H1 (cell line): ENCODE data around the gene MAPK8. TPM values are rescaled to one million over a fixed set of nuclear protein-coding genes. Genes with fewer than 3 reads are reported as not detected.

Experiments used
- CTCF ChIA-PET: fragments of 300-600 bp; sonication (Branson Sonifier 250); formaldehyde crosslinking; loops from one replicate; lab custom pipeline; 2021; ENCODE audit not compliant: partially characterized antibody; lab: Charles Lee
- POLR2A ChIA-PET: fragments of 300-600 bp; sonication (Branson Sonifier 250); formaldehyde crosslinking; loops from one replicate; lab custom pipeline; 2021; ENCODE audit warnings: inconsistent platforms; ENCODE audit not compliant: partially characterized antibody; lab: Charles Lee
- DNase-seq, 2 experiments: peaks; one replicate each; pipeline versions ENCODE4 v3.0.0 to v3.0.0-alpha.2; 2010 to 2022; ENCODE audit warnings: low spot score in 2 of 2, low read depth in 1 of 2, mixed read lengths in 1 of 2
- FAIRE-seq: peaks from 2 replicates; lab custom pipeline; 2011; peaks lifted over from hg19 to GRCh38; lab: Jason Lieb, UNC
- H2AFZ ChIP-seq: 2 replicates; pipeline ENCODE4 v1.8.1; 2012; ENCODE audit warnings: low read length, inconsistent platforms
- H2AK5ac ChIP-seq: 2 replicates; pipeline ENCODE4 v1.6.1; 2013; ENCODE audit warnings: low read depth, low read length
- H2BK120ac ChIP-seq: replicated peaks from 2 replicates; pipeline ENCODE3; 2013; ENCODE audit warnings: low read depth, low read length, inconsistent platforms
- H2BK12ac ChIP-seq: 2 replicates; pipeline ENCODE4 v1.6.1; 2013; ENCODE audit warnings: low read depth, low read length
- H2BK15ac ChIP-seq: 2 replicates; pipeline ENCODE4 v1.6.1; 2013; ENCODE audit warnings: low read length
- H2BK20ac ChIP-seq: 2 replicates; pipeline ENCODE4 v1.6.1; 2013; ENCODE audit warnings: low read length
- H2BK5ac ChIP-seq: 2 replicates; pipeline ENCODE4 v1.6.1; 2013; ENCODE audit warnings: low read depth, low read length
- H3K14ac ChIP-seq: 2 replicates; pipeline ENCODE4 v1.6.1; 2013; ENCODE audit warnings: inconsistent platforms; ENCODE audit not compliant: insufficient read length
- H3K18ac ChIP-seq: 2 replicates; pipeline ENCODE4 v1.6.1; 2013; ENCODE audit warnings: low read length; ENCODE audit errors: extremely low read depth
- H3K23ac ChIP-seq: 2 replicates; pipeline ENCODE4 v1.6.1; 2013; ENCODE audit warnings: inconsistent platforms; ENCODE audit not compliant: insufficient read length
- H3K23me2 ChIP-seq: 2 replicates; pipeline ENCODE4 v1.6.1; 2013; ENCODE audit warnings: low read depth, low read length
- H3K27ac ChIP-seq: 2 replicates; pipeline ENCODE4 v1.6.1; 2011; ENCODE audit warnings: low read depth, low read length, inconsistent platforms
- H3K27me3 ChIP-seq, 4 experiments: replicated peaks in 1 of 4; 1 replicate in 1 of 4; 2 replicates in 3 of 4; pipeline versions ENCODE4 v1.6.1 to v1.8.1; 2011 to 2013; ENCODE audit warnings: low read length in 3 of 4, mild to moderate bottlenecking in 3 of 4, inconsistent platforms in 2 of 4, mixed read lengths in 2 of 4, moderate library complexity in 1 of 4; ENCODE audit not compliant: control insufficient read depth in 3 of 4, insufficient read depth in 3 of 4; ENCODE audit errors: extremely low read depth in 1 of 4
- H3K36me3 ChIP-seq, 4 experiments: 2 replicates each; pipeline versions ENCODE4 v1.6.1 to v1.8.1; 2011 to 2013; ENCODE audit warnings: mild to moderate bottlenecking in 4 of 4, low read length in 3 of 4, moderate library complexity in 2 of 4, control low read depth in 1 of 4, inconsistent platforms in 1 of 4; ENCODE audit not compliant: insufficient read depth in 4 of 4, control insufficient read depth in 2 of 4
- H3K4ac ChIP-seq: replicated peaks from 2 replicates; pipeline ENCODE3; 2013; ENCODE audit warnings: low read length, low read depth, mixed read lengths, inconsistent platforms; ENCODE audit not compliant: insufficient read length
- H3K4me1 ChIP-seq, 4 experiments: replicated peaks in 1 of 4; 1 replicate in 1 of 4; 2 replicates in 3 of 4; pipeline versions ENCODE4 v1.6.1 to v1.8.1; 2011 to 2013; ENCODE audit warnings: low read length in 3 of 4, inconsistent platforms in 2 of 4, mixed read lengths in 1 of 4; ENCODE audit not compliant: insufficient read depth in 4 of 4, control insufficient read depth in 3 of 4
- H3K4me2 ChIP-seq, 2 experiments: 2 replicates each; pipeline versions ENCODE4 v1.6.1 to v1.8.1; 2011 to 2013; ENCODE audit warnings: low read depth in 2 of 2, low read length in 2 of 2, control low read depth in 1 of 2, inconsistent platforms in 1 of 2, mild to moderate bottlenecking in 1 of 2; ENCODE audit not compliant: insufficient read depth in 1 of 2
- H3K4me3 ChIP-seq, 4 experiments: fragments of 200-600, 300-600 bp in 1 of 4; sonication (generic), shearing (Covaris generic), sonication (Bioruptor Twin) in 1 of 4; 2 replicates each; pipeline versions ENCODE4 v1.5.1 to v1.8.1; 2011 to 2016; ENCODE audit warnings: low read length in 4 of 4, low read depth in 3 of 4, control low read depth in 2 of 4, inconsistent platforms in 2 of 4, mild to moderate bottlenecking in 2 of 4, mixed read lengths in 1 of 4, moderate library complexity in 1 of 4; ENCODE audit not compliant: insufficient read depth in 2 of 4; ENCODE audit errors: extremely low read depth in 1 of 4
- H3K56ac ChIP-seq: replicated peaks from 2 replicates; pipeline ENCODE3; 2013; ENCODE audit warnings: low read depth, mild to moderate bottlenecking, mixed read lengths, low read length, inconsistent platforms; ENCODE audit not compliant: insufficient read length
- H3K79me1 ChIP-seq: 2 replicates; pipeline ENCODE4 v1.6.1; 2013; ENCODE audit warnings: low read depth, low read length, control low read depth
- H3K79me2 ChIP-seq, 2 experiments: 2 replicates each; pipeline versions ENCODE4 v1.6.1 to v1.8.1; 2012 to 2013; ENCODE audit warnings: low read length in 2 of 2, mild to moderate bottlenecking in 2 of 2, inconsistent platforms in 1 of 2; ENCODE audit not compliant: insufficient read depth in 2 of 2, control insufficient read depth in 1 of 2
- H3K9ac ChIP-seq, 4 experiments: replicated peaks in 1 of 4; 1 replicate in 1 of 4; 2 replicates in 3 of 4; pipeline versions ENCODE4 v1.6.1 to v1.8.1; 2011 to 2013; ENCODE audit warnings: low read depth in 3 of 4, low read length in 3 of 4, control low read depth in 2 of 4, mild to moderate bottlenecking in 2 of 4, moderate library complexity in 2 of 4, inconsistent platforms in 1 of 4; ENCODE audit errors: extremely low read depth in 1 of 4
- H3K9me3 ChIP-seq, 2 experiments: 2 replicates each; pipeline versions ENCODE4 v1.6.1 to v1.8.1; 2012 to 2013; ENCODE audit warnings: mild to moderate bottlenecking in 2 of 2, moderate library complexity in 2 of 2, control low read depth in 1 of 2, inconsistent platforms in 1 of 2, low read depth in 1 of 2, low read length in 1 of 2, mixed read lengths in 1 of 2; ENCODE audit not compliant: insufficient read depth in 2 of 2
- H4K20me1 ChIP-seq, 2 experiments: replicated peaks in 1 of 2; 2 replicates each; pipeline versions ENCODE3 to v1.8.1; 2011 to 2013; ENCODE audit warnings: inconsistent platforms in 2 of 2, low read length in 2 of 2, mild to moderate bottlenecking in 1 of 2; ENCODE audit not compliant: insufficient read depth in 2 of 2, control insufficient read depth in 1 of 2
- H4K5ac ChIP-seq: 2 replicates; pipeline ENCODE4 v1.6.1; 2013; ENCODE audit warnings: low read length, low read depth, mixed read lengths, inconsistent platforms; ENCODE audit not compliant: insufficient read length
- H4K8ac ChIP-seq: 2 replicates; pipeline ENCODE4 v1.8.0; 2013; ENCODE audit warnings: mild to moderate bottlenecking, moderate library complexity, low read length, inconsistent platforms; ENCODE audit not compliant: insufficient read depth; ENCODE audit errors: extremely low read depth
- H4K91ac ChIP-seq: replicated peaks from 2 replicates; pipeline ENCODE3; 2013; ENCODE audit warnings: low read length, mixed read lengths, inconsistent platforms; ENCODE audit not compliant: insufficient read length
- POU5F1 ChIP-seq: IDR thresholded peaks from 2 replicates; pipeline ENCODE4 v1.6.1; 2011; ENCODE audit warnings: low read depth, mild to moderate bottlenecking, low read length, moderate library complexity
- WGBS, 2 experiments: shearing (Covaris generic) in 1 of 2; methylation state at CpG; one replicate each; pipeline versions ENCODE4 v1.1.6 to v1.1.7; 2013 to 2015; ENCODE audit warnings: low lambda C conversion rate in 2 of 2, mixed read lengths in 2 of 2, inconsistent platforms in 1 of 2, low coverage in 1 of 2, missing lambda C conversion rate in 1 of 2; ENCODE audit not compliant: insufficient replicate concordance in 2 of 2, insufficient coverage in 1 of 2, insufficient read length in 1 of 2; ENCODE audit errors: extremely low coverage in 1 of 2, missing lambda C conversion rate in 1 of 2; 5-methylcytosine and 5-hydroxymethylcytosine counted together
- polyA plus RNA-seq, 7 experiments: library from polyadenylated mRNA; depleted of rRNA in 3 of 7; stranded (reverse) in 5 of 7; unstranded in 2 of 7; fragments of >200 nt in 5 of 7; fragments of 200-250 nt in 2 of 7; gene quantifications; 1 replicate in 5 of 7; 2 replicates in 1 of 7; 4 replicates in 1 of 7; pipeline versions ENCODE4 v1.2.1 to v1.2.3, GENCODE V29; 2011 to 2013; ENCODE audit warnings: missing spikeins in 2 of 7, mixed read lengths in 2 of 7
- total RNA-seq: library from RNA; stranded (reverse); fragmentation: NEBNext Ultra II Directional; extraction: Animal tissue kit (Norgen Biotek cat#: 25700); gene quantifications from 2 replicates; pipeline ENCODE4 v1.2.1, GENCODE V29; 2021

The MAPK8 gene
- total and polyA plus RNA-seq, 2 of the 8 experiments (the other 6 are each of a cell fraction or from before 2014, with no cell fraction given): 23.3 to 71.3 TPM

DNA sequence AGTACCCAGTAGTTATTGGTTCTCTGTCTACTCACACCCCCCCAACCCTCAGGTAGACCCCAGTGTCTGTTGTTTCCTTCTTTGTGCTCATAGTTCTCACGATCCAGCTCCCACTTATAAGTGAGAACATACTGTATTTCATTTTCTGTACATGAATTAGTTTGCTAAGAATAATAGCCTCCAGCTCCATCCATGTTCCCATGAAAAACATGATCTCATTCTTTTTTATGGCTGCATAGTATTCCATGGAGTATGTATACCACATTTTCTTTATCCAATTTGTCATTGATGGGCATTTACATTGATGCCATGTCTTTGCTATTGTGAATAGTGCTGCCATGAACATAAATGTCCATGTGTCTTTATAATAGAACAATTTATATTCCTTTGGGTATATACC is 29.4 kb upstream of the MAPK8 start:
- H3K4me3 ChIP-seq: no peak overlapping the region
- H3K36me3 ChIP-seq: no peaks in the 10 kb centered on the region
- H3K79me2 ChIP-seq: no peaks in the 10 kb centered on the region
- no peak overlapping the region for H2BK20ac ChIP-seq
- no peak overlapping the region for H3K14ac ChIP-seq
- H3K18ac ChIP-seq: no peak overlapping the region
- no peak overlapping the region for H2AFZ ChIP-seq
- CTCF ChIA-PET: interaction anchor here (0.7 to 4.2 kb wide), 2 partner anchors 10 to 13 kb away, joined by 3 to 27 read pairs; no protein-coding TSS in a partner anchor
- TF ChIP-seq POU5F1: no peak
- TF ChIP-seq, all 59 proteins: peak for 0
- Histone ChIP-seq H2BK15ac (no peak overlapping the region), H3K79me1 (no peaks in the 10 kb centered on the region), H4K20me1 (no peaks in the 10 kb centered on the region), H3K23ac (no peak overlapping the region), H3K56ac (no peak overlapping the region), H3K9ac (no peak overlapping the region), H2AK5ac (no peak overlapping the region), H3K27ac (no peak overlapping the region), H3K4me1 (peaks cover 0 to 7% (median 0%) of the 10 kb centered on the region in 4 experiments; a peak in 2 of 7 replicates), H4K8ac (no peak overlapping the region), H3K4me2 (no peak overlapping the region), H2BK120ac (no peak overlapping the region), H4K5ac (no peak overlapping the region), H3K4ac (no peak overlapping the region), H3K27me3 (no peaks in the 10 kb centered on the region), H3K23me2 (no peaks in the 10 kb centered on the region), H2BK12ac (no peak overlapping the region), H2BK5ac (no peak overlapping the region), H4K91ac (no peak overlapping the region), H3K9me3 (peaks cover 0 to 3% of the 10 kb centered on the region in 2 experiments; a peak in 1 of 4 replicates)
- POLR2A ChIA-PET: no interaction called here
- 69% methylated on average over 1 of the region's 1 CpG; no CpG with 5 or more reads in 1 of the 2 experiments for WGBS, 2 experiments
- no peak for FAIRE-seq
- DNase-seq: no peak
